SK-N-DZ (cell line): ENCODE results near the gene CDX1.

Source experiments
- DNase-seq: peaks from one replicate; pipeline ENCODE4 v3.0.0-alpha.2; 2015; ENCODE audit warnings: low spot score

CDX1 gene

DNA sequence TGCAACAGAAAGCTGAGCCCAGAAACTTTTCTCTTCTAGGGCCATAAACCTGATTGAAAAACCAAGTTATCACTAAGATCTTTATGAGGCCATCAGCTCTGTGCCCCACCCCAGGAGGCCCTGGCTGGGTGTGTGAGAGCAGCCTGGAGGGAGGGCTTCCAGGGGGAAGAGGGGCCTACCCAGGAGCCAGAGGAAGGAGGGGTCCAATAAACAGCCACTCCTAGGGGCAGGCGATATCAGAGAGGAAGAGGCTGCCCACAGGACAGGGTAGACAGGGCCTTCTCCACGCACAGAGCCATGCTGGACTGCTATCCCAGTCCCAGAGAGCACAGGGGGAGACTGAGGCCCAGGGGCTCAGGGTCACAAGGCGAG is 4.5 kb upstream of the CDX1 start:
- DNase-seq = peak; percentile 35

DNA sequence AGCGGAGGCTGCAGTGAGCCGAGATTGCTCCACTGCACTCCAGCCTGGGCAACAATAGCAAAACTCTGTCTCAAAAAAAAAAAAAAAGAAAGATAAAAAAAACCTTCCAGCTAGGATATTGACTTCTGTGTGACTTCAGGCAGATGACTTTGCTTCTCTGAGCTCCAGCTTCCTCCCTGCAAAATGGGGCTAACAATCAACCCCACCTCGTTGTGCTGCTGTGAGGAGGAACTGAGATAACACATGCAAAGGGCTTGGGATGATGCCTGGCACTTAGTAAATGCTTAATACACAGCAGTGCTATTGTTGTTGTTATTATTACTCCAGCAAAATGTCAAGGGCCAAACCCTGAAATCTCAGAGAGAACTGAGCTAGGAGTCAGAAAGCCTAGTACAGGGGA is 3.5 kb upstream of the CDX1 start:
- DNase-seq = no peak

GRCh38 chr5:150163547-150164059 is 3.0 kb upstream of the CDX1 start:
- peak; percentile 61 for DNase-seq

DNA sequence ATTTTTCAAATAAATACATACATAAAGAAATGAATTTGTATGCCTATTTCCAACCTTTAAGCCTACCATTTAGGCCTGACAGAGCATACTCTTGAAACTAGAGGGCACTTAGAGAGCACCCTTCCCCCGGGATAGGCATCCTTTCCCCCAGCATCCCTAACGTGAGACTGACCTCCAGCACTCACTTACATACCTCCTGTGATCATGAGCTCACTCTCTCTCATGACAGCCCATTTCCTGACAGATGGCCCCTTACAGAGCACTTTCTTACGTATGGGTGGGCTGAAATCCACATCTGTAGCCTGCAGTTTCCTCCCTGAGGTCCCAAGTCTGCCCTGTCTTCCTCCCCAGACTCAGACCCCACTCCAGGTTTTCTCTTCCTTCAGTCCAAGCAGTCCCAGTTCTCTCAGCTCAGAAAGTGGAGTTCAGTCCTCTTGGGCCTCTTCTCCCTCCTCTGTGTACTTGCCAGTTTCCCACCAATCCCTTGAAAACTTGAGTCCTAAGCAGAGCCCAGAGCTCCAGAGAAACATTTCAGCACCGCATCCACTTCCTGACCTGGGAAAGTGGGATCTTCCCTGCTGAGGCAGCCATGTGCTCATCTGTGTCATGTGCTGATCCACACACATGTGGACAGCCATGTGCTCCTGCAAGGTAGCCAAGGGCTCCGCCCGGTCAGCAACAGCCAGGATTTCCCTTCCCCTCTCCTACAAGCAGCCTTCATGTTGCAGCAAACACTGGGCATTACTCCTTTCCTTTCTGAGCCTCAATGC is 2.2 kb upstream of the CDX1 start:
- no peak for DNase-seq

- DNase-seq = no peak
Observed at GRCh38 chr5:150166037-150166649, 435 bp upstream of the CDX1 start.

DNA sequence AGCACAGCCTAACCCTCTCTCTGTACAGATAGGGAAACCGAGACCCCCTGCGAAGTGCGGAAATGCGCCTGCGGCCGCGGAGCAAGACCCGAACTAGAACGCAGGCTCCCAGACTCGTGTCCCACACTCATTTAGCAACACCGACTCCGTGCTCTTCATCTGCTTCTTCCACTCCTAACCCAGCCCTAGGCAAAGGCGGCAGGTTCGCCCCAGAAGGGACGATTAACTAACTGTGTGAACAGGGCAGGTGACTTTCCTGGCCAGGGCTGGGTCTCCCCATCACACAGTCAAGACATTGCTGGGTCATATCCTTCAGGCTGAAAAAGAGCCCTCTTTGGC is 903 bp downstream of the CDX1 start:
- DNase-seq = no peak

- no peak for DNase-seq
Observed at GRCh38 chr5:150167908-150168307, 1.3 kb downstream of the CDX1 start.

DNA sequence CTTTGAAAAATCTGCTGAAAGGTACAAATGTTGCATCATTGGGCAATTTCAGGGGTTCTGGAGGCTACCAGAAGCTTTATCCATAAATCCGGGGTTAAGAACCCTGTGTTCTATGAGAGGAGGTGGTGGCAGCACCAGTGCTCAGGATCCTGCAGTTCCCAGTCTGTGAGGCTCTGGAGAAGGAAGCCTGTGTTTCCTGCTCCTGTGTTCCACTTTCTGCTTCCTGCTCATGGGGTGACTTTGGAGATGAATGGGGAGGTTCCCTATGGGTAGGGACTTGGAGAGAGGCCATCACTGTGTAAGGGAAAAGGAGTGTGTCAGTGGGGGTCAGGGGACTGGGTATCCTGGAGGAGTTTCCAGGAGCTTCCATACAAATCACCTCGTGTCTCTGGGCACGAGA is 2.3 kb downstream of the CDX1 start:
- DNase-seq = no peak

GRCh38 chr5:150172145-150172544 is 5.6 kb downstream of the CDX1 start:
- DNase-seq = no peak

DNA sequence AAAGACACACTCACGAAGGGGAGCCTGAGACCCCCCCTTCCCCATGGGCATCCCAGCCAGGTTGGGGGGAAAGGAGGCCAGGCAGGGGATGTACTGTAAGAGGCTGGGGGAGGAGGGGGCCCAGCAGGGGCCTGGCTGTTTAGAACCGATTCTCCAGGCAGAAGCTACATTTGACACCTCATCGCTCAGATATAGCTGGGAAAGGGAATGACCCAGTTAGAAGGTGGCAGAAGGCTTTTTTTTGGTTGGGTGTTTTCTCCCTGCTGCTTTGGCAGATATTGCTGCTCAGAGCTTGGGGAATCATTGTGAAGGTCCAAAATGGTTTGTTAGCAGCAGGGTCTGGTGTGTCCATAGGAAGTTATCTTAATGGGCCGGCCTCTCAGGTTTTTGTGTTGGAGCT is 6.0 kb downstream of the CDX1 start:
- DNase-seq = no peak

DNA sequence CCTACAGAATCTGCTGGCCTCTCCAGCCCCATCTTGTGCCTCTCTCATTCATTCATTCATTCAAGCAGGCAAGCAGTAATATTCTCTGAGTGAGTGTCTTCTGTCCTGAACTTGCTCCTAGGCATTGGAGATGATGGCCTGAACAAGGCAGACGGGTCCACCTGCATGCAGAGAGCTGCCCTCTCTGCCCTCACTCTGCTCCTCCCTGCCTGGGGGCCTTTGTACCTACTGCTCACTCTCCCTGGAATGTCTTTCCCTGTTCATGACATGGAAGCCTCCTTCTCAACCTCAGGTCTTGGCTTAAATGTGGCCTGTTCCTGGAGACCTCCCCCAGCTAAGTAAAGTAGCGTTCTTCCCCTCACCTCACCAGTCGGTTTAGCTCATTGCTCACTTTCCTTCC is 6.6 kb downstream of the CDX1 start:
- DNase-seq = no peak

DNA sequence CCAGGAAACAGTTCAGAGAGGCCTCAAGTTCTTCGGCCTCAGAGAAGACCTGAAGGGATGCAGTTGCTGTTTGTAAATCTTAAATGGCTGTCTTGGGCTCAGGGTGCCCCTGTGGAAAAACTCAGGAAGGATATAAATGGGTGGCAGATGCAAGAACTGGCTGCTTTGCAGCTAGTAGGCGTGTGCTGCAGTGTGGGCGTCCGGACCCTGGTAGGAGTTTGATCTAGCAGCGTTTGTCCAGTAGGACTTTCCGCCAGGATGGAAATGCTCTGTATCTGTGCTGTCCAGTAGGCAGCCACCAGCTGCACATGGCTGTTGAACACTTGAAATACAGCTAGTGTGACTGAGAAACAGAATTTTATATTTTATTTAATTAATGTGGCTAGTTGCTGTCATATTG is 7.7 kb downstream of the CDX1 start:
- no peak for DNase-seq

DNA sequence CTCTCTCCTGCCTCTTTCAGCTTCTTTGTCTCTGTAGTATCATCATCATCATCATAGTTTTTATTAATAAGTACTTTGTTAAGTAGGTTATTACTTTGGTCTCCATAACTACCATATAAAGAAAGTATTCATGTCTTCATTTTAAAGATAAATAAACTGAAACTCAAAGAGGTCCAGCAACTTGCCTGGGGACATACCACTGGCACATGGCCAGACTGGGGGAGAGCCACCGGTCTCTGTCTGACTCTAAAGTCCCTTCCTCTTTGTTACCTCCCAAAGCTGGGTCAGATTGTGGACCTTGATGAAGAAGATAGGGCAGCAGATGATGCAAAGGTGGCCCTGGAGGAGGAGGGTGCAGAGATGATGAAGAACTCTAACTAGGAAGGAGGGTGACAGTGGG is 8.5 kb downstream of the CDX1 start:
- no peak for DNase-seq

GRCh38 chr5:150175536-150175935 is 9.0 kb downstream of the CDX1 start:
- peak; percentile 63 for DNase-seq

DNA sequence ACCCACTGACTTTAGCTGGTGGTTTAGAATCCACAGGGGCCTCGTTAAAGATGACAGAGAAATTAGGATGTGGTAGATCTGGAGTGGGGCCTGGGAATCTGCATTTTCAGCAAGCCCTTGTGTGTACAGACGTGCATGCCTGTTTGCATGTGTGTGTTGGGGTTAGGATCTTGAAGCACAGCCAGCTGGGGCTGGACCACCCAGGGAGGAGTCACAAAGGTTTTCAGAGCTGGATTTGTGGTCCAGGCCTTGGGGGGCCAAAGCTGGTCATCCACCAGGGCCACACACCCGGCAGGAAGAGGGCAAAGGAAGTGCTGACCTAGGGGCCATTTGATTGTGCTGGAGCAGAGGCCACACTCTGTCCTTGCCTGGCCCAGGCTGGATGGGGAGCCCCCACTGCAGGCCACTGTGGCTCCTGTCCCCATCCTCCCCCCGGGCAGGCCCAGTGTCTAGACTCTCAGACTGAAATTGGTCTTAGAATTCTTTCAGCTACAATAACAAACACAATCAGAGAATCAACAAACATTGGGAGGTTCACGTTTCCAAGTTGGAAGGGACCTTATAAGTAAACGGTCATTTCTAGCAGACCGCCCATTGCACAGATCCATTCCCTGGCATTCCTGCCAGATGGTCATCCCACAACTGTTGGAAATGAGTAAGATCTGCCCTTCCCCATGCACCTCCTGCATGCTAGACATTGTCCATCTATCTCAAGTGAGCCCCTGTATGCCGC is 10.3 kb downstream of the CDX1 start:
- DNase-seq = no peak

DNA sequence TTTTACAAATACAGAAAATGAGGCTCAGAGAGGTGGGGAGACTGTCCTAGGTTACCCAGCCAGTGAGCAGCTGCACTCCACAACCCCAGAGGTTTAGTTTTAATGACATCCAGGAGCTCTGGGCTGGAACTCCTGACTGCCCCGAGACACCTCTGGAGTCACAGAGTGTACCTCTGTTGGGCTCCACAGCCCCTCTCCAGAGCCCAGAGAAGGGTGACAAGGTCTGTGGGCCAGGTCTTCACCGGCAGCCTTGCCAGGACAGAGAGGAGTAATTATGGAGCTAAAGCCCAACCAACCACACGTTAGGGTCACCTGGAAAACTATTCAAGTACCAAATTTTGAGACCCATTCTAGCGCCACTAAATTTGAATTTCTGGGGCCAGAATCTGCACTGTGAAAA is 11.1 kb downstream of the CDX1 start:
- DNase-seq = no peak

GRCh38 chr5:150178262-150178661 is 11.7 kb downstream of the CDX1 start:
- no peak for DNase-seq

- no peak for DNase-seq
Observed at GRCh38 chr5:150179019-150179620, 12.5 kb downstream of the CDX1 start.

DNA sequence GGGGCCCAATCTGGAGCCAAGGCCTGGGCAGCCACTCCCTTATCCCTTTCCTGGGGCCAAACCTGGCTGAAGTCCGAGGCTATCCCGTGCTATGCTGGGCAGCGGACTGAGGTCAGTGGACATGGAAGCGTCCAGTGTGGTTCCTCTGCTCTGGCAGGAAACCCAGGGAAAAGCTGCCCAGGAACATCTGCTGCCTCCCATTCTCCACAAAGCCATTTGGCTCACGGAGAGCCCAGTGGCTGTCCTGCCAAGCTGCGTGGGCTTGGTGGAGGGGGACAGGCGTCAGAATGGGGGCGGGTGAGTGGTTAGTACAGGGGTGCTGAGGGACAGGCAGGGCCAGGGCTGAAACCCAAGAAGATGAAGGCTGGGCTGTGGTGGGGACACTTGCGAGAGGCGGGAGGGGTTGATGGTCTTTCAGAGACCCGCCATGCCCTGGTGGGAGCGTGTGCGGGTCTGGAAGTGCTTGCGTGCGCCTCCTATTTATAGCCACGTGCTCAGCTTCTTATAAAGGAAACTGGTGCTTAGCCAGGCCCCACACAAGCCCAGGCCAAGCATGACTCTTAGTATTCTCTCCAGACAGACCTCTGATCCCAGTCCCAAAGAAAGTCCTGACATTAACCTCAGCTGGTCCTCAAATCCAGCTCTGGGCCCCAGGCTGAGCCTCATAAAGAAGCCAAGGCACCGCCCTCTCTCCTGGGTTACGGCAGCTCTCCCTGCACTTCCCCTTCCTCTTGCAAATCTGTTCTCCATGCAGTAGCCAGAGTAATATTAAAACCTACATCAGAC is 13.9 kb downstream of the CDX1 start:
- no peak for DNase-seq

- DNase-seq = no peak
Observed at GRCh38 chr5:150181027-150181426, 14.4 kb downstream of the CDX1 start.

GRCh38 chr5:150181766-150182545 is 15.4 kb downstream of the CDX1 start:
- DNase-seq = no peak
